OCI-LY3 (cell line): Measurements from ENCODE around the gene GLIS1.

Experiments used
- CTCF ChIP-seq: fragments of 200-600, 300-600 bp; sonication (generic); IDR thresholded peaks from 2 replicates; pipeline ENCODE4 v1.5.1; 2014; ENCODE audit warnings: antibody characterized with exemption, low read length, low read depth
- EZH2phosphoT487 ChIP-seq: fragments of 200-600 bp; shearing (Covaris generic); IDR thresholded peaks from 2 replicates; pipeline ENCODE4 v1.6.1; 2018; ENCODE audit warnings: antibody characterized with exemption, mixed run types, low read depth

DNA sequence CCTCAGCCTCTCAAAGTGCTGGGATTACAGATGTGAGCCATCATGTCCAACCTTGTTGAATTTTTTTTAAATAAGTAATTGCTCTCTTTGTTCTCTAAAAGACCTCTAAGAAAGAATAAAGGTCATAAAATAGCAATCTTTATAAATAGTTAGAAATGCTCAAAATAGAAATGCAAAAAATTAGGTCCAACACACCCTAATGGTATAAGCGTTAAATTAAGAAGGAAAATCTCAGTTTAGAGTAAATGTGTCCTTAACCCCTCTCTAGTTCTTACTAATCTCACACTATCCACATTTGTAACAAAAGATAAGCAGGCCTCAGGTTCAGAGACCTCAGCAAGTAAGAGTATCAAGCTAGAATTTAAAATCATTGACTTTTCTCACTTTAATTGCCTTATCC, 38.3 kb upstream of the GLIS1 start:
- no peak for TF ChIP-seq CTCF
- no peak for TF ChIP-seq EZH2phosphoT487
